AG04449 (cell line): Measurements from ENCODE around the gene DNAJB9.

Experiments used
- CTCF ChIA-PET: fragments of 350-600 bp; formaldehyde crosslinking; extraction: SDS; loops from one replicate; lab custom pipeline; 2021; ENCODE audit warnings: antibody characterized with exemption; lab: Yijun Ruan, JAX
- POLR2A ChIA-PET: fragments of 400-600, 350-600 bp; formaldehyde crosslinking; extraction: SDS; loops from one replicate; lab custom pipeline; 2020; ENCODE audit warnings: antibody characterized with exemption, inconsistent platforms; lab: Yijun Ruan, JAX
- DNase-seq: peaks from one replicate; pipeline ENCODE4 v3.0.0-alpha.2; 2010; ENCODE audit warnings: low read depth, low spot score
- H3K4me3 ChIP-seq: 2 replicates; pipeline ENCODE4 v1.5.1; 2011; ENCODE audit warnings: low read depth, mild to moderate bottlenecking, control low read depth, low read length
- CTCF ChIP-seq: IDR thresholded peaks from one replicate; pipeline ENCODE4 v1.5.1; 2011; ENCODE audit warnings: mild to moderate bottlenecking, moderate library complexity, low read length, control low read depth, inconsistent platforms; ENCODE audit not compliant: insufficient read depth; ENCODE audit errors: missing control alignments

Gene DNAJB9

GRCh38 chr7:108586274-108586710 is 16.6 kb downstream of the DNAJB9 start:
- CTCF ChIA-PET, result no interaction called here
- POLR2A ChIA-PET, result no interaction called here

GRCh38 chr7:108589199-108589598 is 19.5 kb downstream of the DNAJB9 start:
- no peak for DNase-seq
- no peak overlapping the region for H3K4me3 ChIP-seq
- POLR2A ChIA-PET, result no interaction called here
- CTCF ChIA-PET, result no interaction called here
- no peak for TF ChIP-seq CTCF

More at GRCh38 chr7:108586274-108586710, 16.6 kb downstream of the DNAJB9 start:
- no peak for DNase-seq
- H3K4me3 ChIP-seq, result no peak overlapping the region
- no peak for TF ChIP-seq CTCF

GRCh38 chr7:108589874-108590273 is 20.2 kb downstream of the DNAJB9 start:
- ChIA-PET POLR2A (no interaction called here), CTCF (no interaction called here)

GRCh38 chr7:108590606-108591005 is 20.9 kb downstream of the DNAJB9 start:
- no peak for DNase-seq
- ChIA-PET CTCF (no interaction called here), POLR2A (no interaction called here)
- H3K4me3 ChIP-seq, result no peak overlapping the region
- no peak for TF ChIP-seq CTCF

More at GRCh38 chr7:108589874-108590273, 20.2 kb downstream of the DNAJB9 start:
- no peak for TF ChIP-seq CTCF
- H3K4me3 ChIP-seq, result no peak overlapping the region
- no peak for DNase-seq

- peak; percentile 14 for TF ChIP-seq CTCF
- H3K4me3 ChIP-seq, result no peak overlapping the region
- no peak for DNase-seq
- CTCF ChIA-PET, result interaction anchor here (1.5 kb wide), 1 partner anchor 37 kb away, joined by 3 read pairs; no protein-coding TSS in a partner anchor
- POLR2A ChIA-PET, result no interaction called here
Observed at GRCh38 chr7:108592646-108593201, 23.1 kb downstream of the DNAJB9 start.

- no peak overlapping the region for H3K4me3 ChIP-seq
- ChIA-PET POLR2A (no interaction called here), CTCF (no interaction called here)
Observed at GRCh38 chr7:108596560-108596959, 26.9 kb downstream of the DNAJB9 start.

More at GRCh38 chr7:108596560-108596959, 26.9 kb downstream of the DNAJB9 start:
- no peak for DNase-seq
- no peak for TF ChIP-seq CTCF
